ENCODE measurements around the gene MAGEF1. TPM values are rescaled to one million over a fixed set of nuclear protein-coding genes. Genes with fewer than 3 reads are reported as not detected.

Gene MAGEF1
- total and polyA plus RNA-seq, 8 donors, result 10.4 to 34.0 (median 16.7) TPM

GRCh38 chr3:184717399-184717983 lies 5.6 kb upstream of the MAGEF1 start:
- Histone ChIP-seq H3K27me3 (no peaks in the 10 kb centered on the region), H3K36me3 (no peaks in the 10 kb centered on the region), H3K9me3 (no peaks in the 10 kb centered on the region), H3K27ac (no peak overlapping the region), H3K4me1 (peaks cover 0 to 3% (median 2%) of the 10 kb centered on the region in 3 donors), H3K4me3 (no peak overlapping the region)
- WGBS, 2 donors, result 83 to 84% methylated on average over 8 of the region's 8 CpGs
- no peak for FAIRE-seq
- no peak for ATAC-seq
- peak in 1 of 6 donors; percentile 1 for DNase-seq
- intact Hi-C loops (cut with DNase I), result no loop called here
- no peak for TF ChIP-seq CTCF (IDR thresholded peaks at IDR 0.05)

- DNase-seq (peak in 2 of 6 donors; percentile 11 to 43), FAIRE-seq (no peak), ATAC-seq (peak in 1 of 4 donors; percentile 15)
- Histone ChIP-seq H3K4me3 (no peak overlapping the region), H3K36me3 (no peaks in the 10 kb centered on the region), H3K9me3 (no peaks in the 10 kb centered on the region), H3K27me3 (no peaks in the 10 kb centered on the region), H3K4me1 (peaks cover 0 to 5% (median 3%) of the 10 kb centered on the region in 3 donors), H3K27ac (no peak overlapping the region)
- TF ChIP-seq CTCF (IDR thresholded peaks at IDR 0.05), result no peak
- 79 to 83% methylated on average over 18 to 20 of the region's 20 CpGs for WGBS, 2 donors
- intact Hi-C loops (cut with DNase I), result no loop called here
Observed at GRCh38 chr3:184716622-184717398, 4.9 kb upstream of the MAGEF1 start.

- WGBS, 2 donors, result 86 to 91% methylated on average over 8 of the region's 8 CpGs
- H3K36me3 ChIP-seq, result no peaks in the 10 kb centered on the region
Observed at GRCh38 chr3:184715943-184716621, 4.2 kb upstream of the MAGEF1 start.

GRCh38 chr3:184713521-184713920 lies 1.7 kb upstream of the MAGEF1 start:
- Histone ChIP-seq H3K4me3 (no peak overlapping the region), H3K36me3 (no peaks in the 10 kb centered on the region), H3K9me3 (no peaks in the 10 kb centered on the region), H3K27ac (no peak overlapping the region), H3K4me1 (peaks cover 3 to 17% (median 7%) of the 10 kb centered on the region in 3 donors), H3K27me3 (no peaks in the 10 kb centered on the region)
- 71 to 83% methylated on average over 2 of the region's 2 CpGs for WGBS, 2 donors
- DNase-seq (peak in 1 of 6 donors; percentile 5), FAIRE-seq (no peak), ATAC-seq (no peak)
- intact Hi-C loops (cut with DNase I), result no loop called here
- TF ChIP-seq CTCF (IDR thresholded peaks at IDR 0.05), result no peak

More at GRCh38 chr3:184715943-184716621, 4.2 kb upstream of the MAGEF1 start:
- FAIRE-seq (no peak), DNase-seq (peak in 1 of 6 donors; percentile 5), ATAC-seq (no peak)
- no peak overlapping the region for H3K27ac ChIP-seq
- H3K9me3 ChIP-seq, result no peaks in the 10 kb centered on the region
- intact Hi-C loops (cut with DNase I), result no loop called here
- peaks cover 0 to 5% (median 3%) of the 10 kb centered on the region in 3 donors for H3K4me1 ChIP-seq
- TF ChIP-seq CTCF (IDR thresholded peaks at IDR 0.05), result no peak
- no peaks in the 10 kb centered on the region for H3K27me3 ChIP-seq
- no peak overlapping the region for H3K4me3 ChIP-seq

Measured in pancreas (tissue), 10 donors.